C4-2B (cell line): ENCODE results near the gene MICAL2.

Source experiments
- H3K27ac ChIP-seq: fragments of 450-650 bp; 2 replicates; pipeline ENCODE4 v1.5.1; 2017
- CTCF ChIP-seq: fragments of 450-650 bp; conservative IDR thresholded peaks from 2 replicates; pipeline ENCODE4 v1.5.1; 2017; ENCODE audit warnings: mild to moderate bottlenecking
- ZFX ChIP-seq: fragments of 450-650 bp; IDR thresholded peaks from 2 replicates; pipeline ENCODE4 v1.6.1; 2017

MICAL2 gene

GRCh38 chr11:12266132-12266531, 155.7 kb downstream of the MICAL2 start:
- no peak for TF ChIP-seq ZFX
- TF ChIP-seq CTCF: no peak
- H3K27ac ChIP-seq: no peak overlapping the region

GRCh38 chr11:12266943-12267342, 156.6 kb downstream of the MICAL2 start:
- no peak overlapping the region for H3K27ac ChIP-seq
- no peak for TF ChIP-seq CTCF
- no peak for TF ChIP-seq ZFX

GRCh38 chr11:12267921-12268320, 157.5 kb downstream of the MICAL2 start:
- no peak overlapping the region for H3K27ac ChIP-seq
- no peak for TF ChIP-seq CTCF
- TF ChIP-seq ZFX: no peak

- no peak for TF ChIP-seq ZFX
- no peak for TF ChIP-seq CTCF
- H3K27ac ChIP-seq: no peak overlapping the region
Measured at GRCh38 chr11:12269104-12269441, 158.7 kb downstream of the MICAL2 start.

GRCh38 chr11:12269446-12270214, 159.2 kb downstream of the MICAL2 start:
- no peak for TF ChIP-seq CTCF
- no peak for TF ChIP-seq ZFX
- H3K27ac ChIP-seq: no peak overlapping the region

GRCh38 chr11:12270215-12270797, 159.9 kb downstream of the MICAL2 start:
- no peak for TF ChIP-seq ZFX
- no peak for TF ChIP-seq CTCF
- H3K27ac ChIP-seq: no peak overlapping the region

GRCh38 chr11:12270817-12271216, 160.4 kb downstream of the MICAL2 start:
- TF ChIP-seq CTCF (no peak), ZFX (no peak)
- H3K27ac ChIP-seq: no peak overlapping the region
